GM21737 (cell line): Measurements from ENCODE around the gene CA5B.
"Not testable (repeated sequence)": the region's sequence is repeated elsewhere in the genome, so short reads cannot be mapped to it uniquely, and the experiment has no call there.

Experiments used
- ATAC-seq: cut with Tn5 transposase; IDR thresholded peaks from one replicate; pipeline ENCODE4 v1.9.1; 2021; ENCODE audit warnings: mild to moderate bottlenecking, moderate library complexity; ENCODE audit not compliant: unreplicated experiment

The CA5B gene

GRCh38 chrX:15812192-15812938, 74.3 kb downstream of the CA5B start:
- ATAC-seq: no peak

- ATAC-seq: no peak
Measured at GRCh38 chrX:15813416-15813815, 75.3 kb downstream of the CA5B start.

GRCh38 chrX:15814771-15815365, 76.8 kb downstream of the CA5B start:
- no peak for ATAC-seq

- ATAC-seq: no peak
Measured at GRCh38 chrX:15815779-15816437, 77.8 kb downstream of the CA5B start.

GRCh38 chrX:15816438-15816809, 78.4 kb downstream of the CA5B start:
- no peak for ATAC-seq

- no peak for ATAC-seq
Measured at GRCh38 chrX:15816886-15817285, 78.8 kb downstream of the CA5B start.

- no peak for ATAC-seq
Measured at GRCh38 chrX:15820106-15821073, 82.3 kb downstream of the CA5B start.

GRCh38 chrX:15822922-15823321, 84.9 kb downstream of the CA5B start:
- ATAC-seq: no peak

- ATAC-seq: no peak
Measured at GRCh38 chrX:15825936-15826335, 87.9 kb downstream of the CA5B start.

- ATAC-seq: no peak
Measured at GRCh38 chrX:15829217-15829616, 91.1 kb downstream of the CA5B start.

GRCh38 chrX:15831347-15831746, 93.3 kb downstream of the CA5B start:
- not testable (repeated sequence) for ATAC-seq

- ATAC-seq: no peak
Measured at GRCh38 chrX:15834053-15834452, 96.0 kb downstream of the CA5B start.

GRCh38 chrX:15834827-15835595, 96.9 kb downstream of the CA5B start:
- ATAC-seq: no peak
